Measurements from ENCODE around the gene ARHGEF26. TPM values are rescaled to one million over a fixed set of nuclear protein-coding genes. Genes with fewer than 3 reads are reported as not detected.

ARHGEF26 gene
- polyA plus RNA-seq, 1 donor (not counting 4 experiments of a cell fraction or from before 2014, with no cell fraction given) = 2.2 TPM

DNA sequence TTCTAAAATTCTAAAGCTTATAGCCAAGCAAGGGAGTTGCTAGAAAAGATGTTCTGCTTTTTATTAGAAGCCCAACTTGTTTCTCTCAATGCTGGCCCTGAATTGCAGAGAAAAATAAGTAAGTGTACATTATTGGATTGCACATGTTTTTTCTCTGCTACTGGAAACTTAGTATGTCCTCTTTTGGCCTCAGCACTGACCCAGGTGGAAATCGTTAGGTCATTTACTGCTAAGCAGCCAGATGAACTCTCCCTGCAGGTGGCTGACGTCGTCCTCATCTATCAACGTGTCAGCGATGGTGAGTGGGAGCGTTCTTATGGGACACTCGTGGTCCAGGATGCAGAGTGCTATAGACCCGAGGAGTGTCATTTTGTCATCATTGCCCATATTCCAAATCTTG is 133.3 kb downstream of the ARHGEF26 start:
- no peaks in the 10 kb centered on the region for H4K20me1 ChIP-seq (ENCODE audit: control insufficient read depth, extremely low read depth, insufficient read depth, low read length)
- H2AFZ ChIP-seq (ENCODE audit: control insufficient read depth, low read length) = no peak overlapping the region
- H3K27ac ChIP-seq (ENCODE audit: control insufficient read depth, insufficient read depth, low read length) = no peak overlapping the region
- no peaks in the 10 kb centered on the region for H3K9me3 ChIP-seq (ENCODE audit: control insufficient read depth, low read depth, low read length)
- FAIRE-seq (no peak), DNase-seq (ENCODE audit: low read depth, low spot score) (no peak)
- no peak overlapping the region for H3K4me2 ChIP-seq (ENCODE audit: control insufficient read depth, extremely low read depth, insufficient read depth, low read depth, low read length)
- H3K36me3 ChIP-seq (ENCODE audit: control insufficient read depth in 2 of 2, extremely low read depth in 1 of 2, insufficient read depth in 2 of 2, low read length in 2 of 2) = peaks cover 7 to 13% of the 10 kb centered on the region in 2 experiments
- dilution Hi-C loops (cut with MboI; ENCODE audit: extremely low pct_ligation_motif_present, low sequenced_read_pairs) = no loop called here
- no peak for TF ChIP-seq EZH2 (IDR thresholded peaks at IDR 0.05; ENCODE audit: low read length)
- TF ChIP-seq, protein P1, sequence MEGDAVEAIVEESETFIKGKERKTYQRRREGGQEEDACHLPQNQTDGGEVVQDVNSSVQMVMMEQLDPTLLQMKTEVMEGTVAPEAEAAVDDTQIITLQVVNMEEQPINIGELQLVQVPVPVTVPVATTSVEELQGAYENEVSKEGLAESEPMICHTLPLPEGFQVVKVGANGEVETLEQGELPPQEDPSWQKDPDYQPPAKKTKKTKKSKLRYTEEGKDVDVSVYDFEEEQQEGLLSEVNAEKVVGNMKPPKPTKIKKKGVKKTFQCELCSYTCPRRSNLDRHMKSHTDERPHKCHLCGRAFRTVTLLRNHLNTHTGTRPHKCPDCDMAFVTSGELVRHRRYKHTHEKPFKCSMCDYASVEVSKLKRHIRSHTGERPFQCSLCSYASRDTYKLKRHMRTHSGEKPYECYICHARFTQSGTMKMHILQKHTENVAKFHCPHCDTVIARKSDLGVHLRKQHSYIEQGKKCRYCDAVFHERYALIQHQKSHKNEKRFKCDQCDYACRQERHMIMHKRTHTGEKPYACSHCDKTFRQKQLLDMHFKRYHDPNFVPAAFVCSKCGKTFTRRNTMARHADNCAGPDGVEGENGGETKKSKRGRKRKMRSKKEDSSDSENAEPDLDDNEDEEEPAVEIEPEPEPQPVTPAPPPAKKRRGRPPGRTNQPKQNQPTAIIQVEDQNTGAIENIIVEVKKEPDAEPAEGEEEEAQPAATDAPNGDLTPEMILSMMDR (optimal IDR thresholded peaks at IDR 0.05 in 1 of 3, IDR thresholded peaks at IDR 0.05 in 1 of 3, conservative IDR thresholded peaks at IDR 0.05 in 1 of 3; ENCODE audit: extremely low read depth in 1 of 3, insufficient read depth in 2 of 3, low read length in 3 of 3) = no peak
- no peaks in the 10 kb centered on the region for H3K79me2 ChIP-seq (ENCODE audit: control insufficient read depth, insufficient read depth, low read length)
- H3K4me1 ChIP-seq (ENCODE audit: control insufficient read depth, extremely low read depth, insufficient read depth, low read length) = no peaks in the 10 kb centered on the region
- no peak overlapping the region for H3K4me3 ChIP-seq (ENCODE audit: control insufficient read depth in 2 of 3, extremely low read depth in 1 of 3, insufficient read depth in 2 of 3, low read depth in 1 of 3, low read length in 3 of 3)
- no peaks in the 10 kb centered on the region for H3K9me1 ChIP-seq (ENCODE audit: control insufficient read depth, extremely low read depth, insufficient read depth, low read length)
- H3K9ac ChIP-seq (ENCODE audit: control insufficient read depth, extremely low read depth, insufficient read depth, low read length) = no peak overlapping the region
- H3K27me3 ChIP-seq (ENCODE audit: control insufficient read depth, extremely low read depth, insufficient read depth, low read length) = no peaks in the 10 kb centered on the region

DNA sequence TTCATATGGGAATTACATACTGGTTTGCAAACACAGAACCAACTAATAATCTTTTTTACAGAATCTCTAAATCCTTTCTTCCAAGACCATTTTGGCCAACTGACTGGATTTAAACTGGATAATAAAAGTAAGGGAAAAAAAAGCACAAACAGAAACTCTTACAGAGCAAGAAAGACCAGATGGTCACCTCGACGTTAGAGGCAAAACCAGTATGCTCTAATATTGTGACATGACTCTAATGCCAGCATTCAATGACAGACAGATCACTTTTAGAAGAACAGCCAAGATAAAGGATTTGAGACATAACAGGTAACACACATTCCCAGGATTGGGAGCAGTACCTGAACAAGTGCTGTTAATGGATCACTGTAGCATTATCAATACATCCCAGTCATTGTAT is 152.2 kb downstream of the ARHGEF26 start:
- dilution Hi-C loops (cut with MboI; ENCODE audit: extremely low pct_ligation_motif_present, low sequenced_read_pairs) = no loop called here
- Histone ChIP-seq H2AFZ (ENCODE audit: control insufficient read depth, low read length) (no peak overlapping the region), H3K9me1 (ENCODE audit: control insufficient read depth, extremely low read depth, insufficient read depth, low read length) (no peaks in the 10 kb centered on the region), H3K4me1 (ENCODE audit: control insufficient read depth, extremely low read depth, insufficient read depth, low read length) (no peaks in the 10 kb centered on the region), H3K9ac (ENCODE audit: control insufficient read depth, extremely low read depth, insufficient read depth, low read length) (no peak overlapping the region), H3K27me3 (ENCODE audit: control insufficient read depth, extremely low read depth, insufficient read depth, low read length) (no peaks in the 10 kb centered on the region), H3K9me3 (ENCODE audit: control insufficient read depth, low read depth, low read length) (no peaks in the 10 kb centered on the region), H3K79me2 (ENCODE audit: control insufficient read depth, insufficient read depth, low read length) (no peaks in the 10 kb centered on the region), H3K4me3 (ENCODE audit: control insufficient read depth in 2 of 3, extremely low read depth in 1 of 3, insufficient read depth in 2 of 3, low read depth in 1 of 3, low read length in 3 of 3) (no peak overlapping the region), H3K36me3 (ENCODE audit: control insufficient read depth in 2 of 2, extremely low read depth in 1 of 2, insufficient read depth in 2 of 2, low read length in 2 of 2) (peaks cover 3 to 4% of the 10 kb centered on the region in 2 experiments), H4K20me1 (ENCODE audit: control insufficient read depth, extremely low read depth, insufficient read depth, low read length) (no peaks in the 10 kb centered on the region), H3K4me2 (ENCODE audit: control insufficient read depth, extremely low read depth, insufficient read depth, low read depth, low read length) (no peak overlapping the region), H3K27ac (ENCODE audit: control insufficient read depth, insufficient read depth, low read length) (no peak overlapping the region)
- TF ChIP-seq, protein P1 (optimal IDR thresholded peaks at IDR 0.05 in 1 of 3, IDR thresholded peaks at IDR 0.05 in 1 of 3, conservative IDR thresholded peaks at IDR 0.05 in 1 of 3; ENCODE audit: extremely low read depth in 1 of 3, insufficient read depth in 2 of 3, low read length in 3 of 3) = no peak
- no peak for TF ChIP-seq EZH2 (IDR thresholded peaks at IDR 0.05; ENCODE audit: low read length)
- DNase-seq (ENCODE audit: low read depth, low spot score) (no peak), FAIRE-seq (no peak)

Measured in keratinocyte (primary cell).